ENCODE data around the gene EPHA2.

DNA sequence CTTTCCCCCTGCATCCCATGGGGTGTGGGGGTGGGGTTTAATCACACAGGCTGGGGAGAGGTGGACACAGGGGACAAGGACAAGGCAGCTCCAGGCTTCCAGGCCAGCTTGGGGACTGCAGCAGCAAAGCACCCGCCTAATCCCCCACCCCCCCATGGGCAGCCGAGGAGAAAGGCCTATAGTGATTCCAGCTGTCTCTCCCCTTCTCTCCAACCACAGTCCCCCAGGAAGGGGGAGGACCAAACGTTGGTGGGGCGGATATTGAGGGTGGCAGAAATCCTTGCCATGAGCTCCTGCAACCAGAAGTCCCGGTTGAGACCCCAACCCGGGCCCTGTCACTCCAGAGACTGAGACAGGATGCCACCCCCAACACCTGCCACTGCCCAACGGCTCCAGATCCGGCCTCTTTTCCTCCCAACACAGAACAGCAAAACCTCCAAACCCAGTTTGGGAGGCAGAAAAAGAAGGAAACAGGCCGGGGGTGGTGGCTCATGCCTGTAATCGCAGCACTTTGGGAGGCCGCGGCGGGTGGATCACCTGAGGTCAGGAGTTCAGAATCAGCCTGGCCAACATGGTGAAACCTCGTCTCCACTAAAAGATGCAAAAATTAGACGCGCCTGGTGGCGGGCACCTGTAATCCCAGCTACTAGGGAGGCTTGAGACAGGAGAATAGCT is 1.7 kb downstream of the EPHA2 start:
- no peak for TF ChIP-seq CTCF (conservative IDR thresholded peaks at IDR 0.05 in 1 of 2, IDR thresholded peaks at IDR 0.05 in 1 of 2; ENCODE audit: low read depth in 1 of 2, low read length in 2 of 2)
- TF ChIP-seq EZH2 (IDR thresholded peaks at IDR 0.05; ENCODE audit: low read length, missing control alignments) = no peak

All from fibroblast of lung (primary cell).